Measurements from ENCODE around the gene HTR3A.

HTR3A gene

DNA sequence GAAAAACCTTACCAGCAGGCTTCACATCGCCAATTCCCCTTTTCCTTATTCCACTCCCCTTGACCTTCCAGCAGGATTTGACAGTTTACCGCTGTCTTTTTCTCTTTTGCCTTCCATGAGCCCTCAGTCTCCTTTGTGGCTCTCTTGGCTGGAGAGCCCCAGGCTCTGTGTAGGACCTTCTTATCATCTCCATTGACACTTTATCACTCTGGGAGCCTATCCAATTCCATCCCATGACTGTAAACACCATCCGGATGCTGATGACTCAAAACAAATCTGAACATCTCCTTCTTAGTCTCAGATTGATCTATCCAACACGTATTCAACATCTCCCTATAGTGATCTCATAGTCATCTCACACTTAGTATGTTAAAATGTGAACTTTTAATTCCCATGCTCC lies 36.0 kb downstream of the HTR3A start:
- TF ChIP-seq CTCF (IDR thresholded peaks at IDR 0.05; ENCODE audit: low read depth, low read length, missing control alignments): no peak
- in situ Hi-C loops (cut with HindIII; ENCODE audit: low sequenced_read_pairs): no loop called here
- H3K4me3 ChIP-seq (ENCODE audit: low read depth, low read length): no peak overlapping the region
- no peak for DNase-seq (ENCODE audit: low read depth)

DNA sequence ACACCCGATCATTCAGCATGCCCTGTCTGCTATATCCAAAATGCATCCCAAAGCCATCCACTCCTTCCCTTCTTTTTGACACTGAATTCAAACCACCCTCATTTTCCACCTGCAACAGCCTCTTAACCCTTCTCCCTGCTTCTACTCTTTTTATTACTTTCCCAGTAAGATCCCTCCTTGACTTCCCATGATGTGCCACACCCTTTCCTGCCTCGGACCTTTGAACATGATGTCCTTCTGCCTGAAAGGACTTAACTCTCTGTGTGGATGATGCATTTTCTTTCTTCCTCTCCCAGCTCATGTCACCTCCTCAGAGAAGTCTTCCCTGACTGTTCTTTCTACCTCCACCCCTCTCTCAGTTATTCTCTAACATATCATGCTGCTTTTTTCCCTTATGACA lies 36.5 kb downstream of the HTR3A start:
- DNase-seq (ENCODE audit: low read depth): no peak
- in situ Hi-C loops (cut with HindIII; ENCODE audit: low sequenced_read_pairs): no loop called here
- H3K4me3 ChIP-seq (ENCODE audit: low read depth, low read length): no peak overlapping the region
- TF ChIP-seq CTCF (IDR thresholded peaks at IDR 0.05; ENCODE audit: low read depth, low read length, missing control alignments): no peak

GRCh38 chr11:114015117-114015516 lies 40.2 kb downstream of the HTR3A start:
- DNase-seq (ENCODE audit: low read depth): no peak
- in situ Hi-C loops (cut with HindIII; ENCODE audit: low sequenced_read_pairs): no loop called here
- no peak for TF ChIP-seq CTCF (IDR thresholded peaks at IDR 0.05; ENCODE audit: low read depth, low read length, missing control alignments)
- H3K4me3 ChIP-seq (ENCODE audit: low read depth, low read length): no peak overlapping the region

GRCh38 chr11:114016986-114017385 lies 42.1 kb downstream of the HTR3A start:
- H3K4me3 ChIP-seq (ENCODE audit: low read depth, low read length): no peak overlapping the region
- DNase-seq (ENCODE audit: low read depth): no peak
- in situ Hi-C loops (cut with HindIII; ENCODE audit: low sequenced_read_pairs): no loop called here
- TF ChIP-seq CTCF (IDR thresholded peaks at IDR 0.05; ENCODE audit: low read depth, low read length, missing control alignments): no peak

DNA sequence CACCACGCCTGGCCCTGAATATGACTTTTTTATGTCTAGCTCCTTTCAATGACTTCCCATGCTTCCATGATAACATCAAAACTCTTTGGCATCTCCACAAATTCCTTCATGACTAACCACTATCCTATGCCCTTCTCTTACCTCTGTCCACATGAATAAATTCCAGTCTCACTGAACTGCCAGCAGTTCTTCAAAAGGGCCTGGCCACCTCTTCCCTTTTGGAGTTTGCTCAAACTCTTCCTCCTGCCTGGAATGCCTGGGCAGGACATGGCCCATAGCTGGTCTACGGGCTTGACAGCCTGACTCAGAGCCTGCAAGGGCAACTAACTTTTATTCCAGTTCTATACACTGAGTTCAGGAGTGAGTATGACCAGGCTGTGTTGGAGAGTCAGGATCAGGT lies 42.8 kb downstream of the HTR3A start:
- in situ Hi-C loops (cut with HindIII; ENCODE audit: low sequenced_read_pairs): no loop called here
- no peak overlapping the region for H3K4me3 ChIP-seq (ENCODE audit: low read depth, low read length)
- TF ChIP-seq CTCF (IDR thresholded peaks at IDR 0.05; ENCODE audit: low read depth, low read length, missing control alignments): no peak
- no peak for DNase-seq (ENCODE audit: low read depth)

DNA sequence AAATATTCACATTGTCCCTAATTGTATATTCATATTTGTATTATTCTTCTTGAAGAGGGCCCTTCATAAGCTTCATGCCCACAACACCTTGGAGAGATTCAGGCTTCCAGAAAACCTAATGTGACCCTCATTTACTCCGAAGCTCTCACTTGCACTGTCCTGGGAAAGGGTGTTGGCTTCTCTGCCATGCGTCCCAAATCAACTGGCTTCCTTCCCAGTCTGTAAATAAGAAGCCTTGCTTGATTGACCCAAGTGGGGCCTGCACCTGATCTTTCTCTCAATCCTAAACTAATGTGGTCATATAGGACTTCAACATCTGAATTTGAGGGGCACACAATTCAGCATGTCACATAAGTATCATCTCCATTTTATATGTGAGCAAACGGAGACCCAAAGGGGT lies 44.1 kb downstream of the HTR3A start:
- in situ Hi-C loops (cut with HindIII; ENCODE audit: low sequenced_read_pairs): no loop called here
- H3K4me3 ChIP-seq (ENCODE audit: low read depth, low read length): no peak overlapping the region
- DNase-seq (ENCODE audit: low read depth): no peak

More for the DNA sequence above, 44.1 kb downstream of the HTR3A start:
- no peak for TF ChIP-seq CTCF (IDR thresholded peaks at IDR 0.05; ENCODE audit: low read depth, low read length, missing control alignments)

Data from astrocyte of the cerebellum (primary cell).